Skeletal muscle satellite cell (primary cell): ENCODE data around the gene HNRNPC.
A peak's percentile ranks its signal among the peaks of the same experiment; 100 is the strongest.
"Not testable (repeated sequence)": the region's sequence is repeated elsewhere in the genome, so short reads cannot be mapped to it uniquely, and the experiment has no call there.

ENCODE experiments used
- H3K27me3 ChIP-seq: 2 replicates; pipeline ENCODE4 v1.7.0; 2013; ENCODE audit warnings: low read length; ENCODE audit not compliant: control insufficient read depth, insufficient read depth
- H3K36me3 ChIP-seq: 2 replicates; pipeline ENCODE4 v1.7.0; 2013; ENCODE audit warnings: mild to moderate bottlenecking, control low read depth, low read length; ENCODE audit not compliant: insufficient read depth
- H3K4me1 ChIP-seq: 2 replicates; pipeline ENCODE4 v1.7.0; 2013; ENCODE audit warnings: low read length; ENCODE audit not compliant: control insufficient read depth, insufficient read depth
- H3K4me2 ChIP-seq: 2 replicates; pipeline ENCODE4 v1.7.0; 2013; ENCODE audit warnings: mild to moderate bottlenecking, low read length
- H3K4me3 ChIP-seq: 2 replicates; pipeline ENCODE4 v1.7.0; 2013; ENCODE audit warnings: low read length
- H3K9ac ChIP-seq: 2 replicates; pipeline ENCODE4 v1.7.0; 2013; ENCODE audit warnings: mild to moderate bottlenecking, low read depth, low read length, moderate library complexity
- H3K9me3 ChIP-seq: replicated peaks from 2 replicates; pipeline ENCODE4 v1.7.0; 2013; ENCODE audit warnings: mild to moderate bottlenecking, control low read depth, low read length

Gene HNRNPC

GRCh38 chr14:21300892-21301291 is 31.6 kb upstream of the HNRNPC start:
- Histone ChIP-seq H3K9ac (no peak overlapping the region), H3K4me3 (peak overlapping the region; percentile 41), H3K27me3 (peaks cover 33% of the 10 kb centered on the region), H3K4me2 (peak overlapping the region; percentile 64), H3K36me3 (no peaks in the 10 kb centered on the region), H3K4me1 (no peaks in the 10 kb centered on the region), H3K9me3 (no peaks in the 10 kb centered on the region)

- Histone ChIP-seq H3K27me3 (peaks cover 23% of the 10 kb centered on the region), H3K36me3 (no peaks in the 10 kb centered on the region), H3K4me2 (no peak overlapping the region), H3K9me3 (no peaks in the 10 kb centered on the region), H3K4me1 (no peaks in the 10 kb centered on the region), H3K4me3 (no peak overlapping the region), H3K9ac (no peak overlapping the region)
These were observed 30.4 kb upstream of the HNRNPC start for GRCh38 chr14:21299562-21300130.

GRCh38 chr14:21298358-21298757 is 29.1 kb upstream of the HNRNPC start:
- Histone ChIP-seq H3K4me2 (no peak overlapping the region), H3K27me3 (peaks cover 23% of the 10 kb centered on the region), H3K36me3 (no peaks in the 10 kb centered on the region), H3K4me1 (no peaks in the 10 kb centered on the region), H3K4me3 (no peak overlapping the region), H3K9me3 (no peaks in the 10 kb centered on the region), H3K9ac (no peak overlapping the region)

GRCh38 chr14:21294026-21294425 is 24.8 kb upstream of the HNRNPC start:
- not testable (repeated sequence) for H3K4me1 ChIP-seq, H3K9me3 ChIP-seq, H3K4me3 ChIP-seq, H3K36me3 ChIP-seq, H3K27me3 ChIP-seq, H3K9ac ChIP-seq, H3K4me2 ChIP-seq

GRCh38 chr14:21287168-21287567 is 17.9 kb upstream of the HNRNPC start:
- no peaks in the 10 kb centered on the region for H3K36me3 ChIP-seq
- H3K9ac ChIP-seq: no peak overlapping the region
- H3K4me1 ChIP-seq: no peaks in the 10 kb centered on the region
- H3K27me3 ChIP-seq: peaks cover 3% of the 10 kb centered on the region
- H3K4me2 ChIP-seq: no peak overlapping the region
- no peak overlapping the region for H3K4me3 ChIP-seq
- no peaks in the 10 kb centered on the region for H3K9me3 ChIP-seq

GRCh38 chr14:21286516-21286915 is 17.3 kb upstream of the HNRNPC start:
- not testable (repeated sequence) for H3K4me1 ChIP-seq, H3K36me3 ChIP-seq, H3K4me3 ChIP-seq, H3K27me3 ChIP-seq, H3K4me2 ChIP-seq, H3K9me3 ChIP-seq, H3K9ac ChIP-seq

GRCh38 chr14:21281917-21282316 is 12.7 kb upstream of the HNRNPC start:
- not testable (repeated sequence) for H3K36me3 ChIP-seq, H3K4me3 ChIP-seq, H3K4me2 ChIP-seq, H3K27me3 ChIP-seq, H3K4me1 ChIP-seq, H3K9me3 ChIP-seq, H3K9ac ChIP-seq

GRCh38 chr14:21279783-21280182 is 10.5 kb upstream of the HNRNPC start, which contains the start of gene RPGRIP1:
TSS of gene RPGRIP1 (plus strand) at chr14:21280083. CDS start at chr14:21287977, 7,894 bp downstream.
- Histone ChIP-seq H3K9me3 (no peaks in the 10 kb centered on the region), H3K4me3 (no peak within 1 kb of the TSS), H3K4me1 (no peaks in the 10 kb centered on the region), H3K27me3 (peaks cover 3% of the 10 kb centered on the region), H3K4me2 (no peak within 1 kb of the TSS), H3K36me3 (no peaks in the 10 kb centered on the region), H3K9ac (no peak within 1 kb of the TSS)

- H3K4me2 ChIP-seq: no peak overlapping the region
- H3K9me3 ChIP-seq: no peaks in the 10 kb centered on the region
- H3K4me1 ChIP-seq: no peaks in the 10 kb centered on the region
- H3K27me3 ChIP-seq: peaks cover under 1% of the 10 kb centered on the region
- H3K4me3 ChIP-seq: no peak overlapping the region
- H3K9ac ChIP-seq: no peak overlapping the region
- no peaks in the 10 kb centered on the region for H3K36me3 ChIP-seq
These were observed 9.4 kb upstream of the HNRNPC start for GRCh38 chr14:21278632-21279031.

GRCh38 chr14:21275261-21275858 is 6.1 kb upstream of the HNRNPC start:
- no peaks in the 10 kb centered on the region for H3K36me3 ChIP-seq
- no peaks in the 10 kb centered on the region for H3K27me3 ChIP-seq
- H3K4me1 ChIP-seq: no peaks in the 10 kb centered on the region
- H3K9me3 ChIP-seq: no peaks in the 10 kb centered on the region
- H3K4me2 ChIP-seq: no peak overlapping the region
- H3K9ac ChIP-seq: no peak overlapping the region
- H3K4me3 ChIP-seq: no peak overlapping the region

- not testable (repeated sequence) for H3K4me1 ChIP-seq, H3K9ac ChIP-seq, H3K36me3 ChIP-seq, H3K27me3 ChIP-seq, H3K4me3 ChIP-seq, H3K9me3 ChIP-seq, H3K4me2 ChIP-seq
These were observed 3.4 kb upstream of the HNRNPC start for GRCh38 chr14:21272661-21273060.

GRCh38 chr14:21268617-21269251 is 508 bp downstream of the HNRNPC start:
- H3K36me3 ChIP-seq: peaks cover 36% of the 10 kb centered on the region
- H3K9me3 ChIP-seq: no peaks in the 10 kb centered on the region
- peak overlapping the region; percentile 99 for H3K9ac ChIP-seq
- peak overlapping the region; percentile 96 for H3K4me2 ChIP-seq
- H3K4me1 ChIP-seq: peaks cover 35% of the 10 kb centered on the region
- H3K27me3 ChIP-seq: no peaks in the 10 kb centered on the region
- peak overlapping the region; percentile 86 for H3K4me3 ChIP-seq
